Measurements from ENCODE around the gene ZSCAN5C.

- TF ChIP-seq SP1 (IDR thresholded peaks at IDR 0.05) (no peak), TARDBP (IDR thresholded peaks at IDR 0.05) (no peak), PKNOX1 (IDR thresholded peaks at IDR 0.05) (no peak), FOXA1 (IDR thresholded peaks at IDR 0.05) (no peak), ELF4 (IDR thresholded peaks at IDR 0.05) (no peak), LEF1 (IDR thresholded peaks at IDR 0.05; ENCODE audit: borderline replicate concordance) (no peak), BHLHE40 (IDR thresholded peaks at IDR 0.05; ENCODE audit: borderline replicate concordance) (no peak), NFRKB (IDR thresholded peaks at IDR 0.05) (no peak), FOXM1 (IDR thresholded peaks at IDR 0.05; ENCODE audit: borderline replicate concordance) (no peak), L3MBTL2 (conservative IDR thresholded peaks at IDR 0.05) (no peak), HDGF (IDR thresholded peaks at IDR 0.05; ENCODE audit: borderline replicate concordance) (no peak), SUZ12 (IDR thresholded peaks at IDR 0.05) (no peak), ARNT (IDR thresholded peaks at IDR 0.05) (no peak)
Observed at GRCh38 chr19:56191115-56191514, 11.0 kb upstream of the ZSCAN5C start.

Data from HEK293T (cell line).